GM21576 (cell line): ENCODE data around the gene IRX3.
"Not testable (repeated sequence)": the region's sequence is repeated elsewhere in the genome, so short reads cannot be mapped to it uniquely, and the experiment has no call there.

Experiments
- ATAC-seq: cut with Tn5 transposase; IDR thresholded peaks from one replicate; pipeline ENCODE4 v1.9.1; 2021; ENCODE audit warnings: mild to moderate bottlenecking, moderate library complexity; ENCODE audit not compliant: unreplicated experiment

The IRX3 gene

DNA sequence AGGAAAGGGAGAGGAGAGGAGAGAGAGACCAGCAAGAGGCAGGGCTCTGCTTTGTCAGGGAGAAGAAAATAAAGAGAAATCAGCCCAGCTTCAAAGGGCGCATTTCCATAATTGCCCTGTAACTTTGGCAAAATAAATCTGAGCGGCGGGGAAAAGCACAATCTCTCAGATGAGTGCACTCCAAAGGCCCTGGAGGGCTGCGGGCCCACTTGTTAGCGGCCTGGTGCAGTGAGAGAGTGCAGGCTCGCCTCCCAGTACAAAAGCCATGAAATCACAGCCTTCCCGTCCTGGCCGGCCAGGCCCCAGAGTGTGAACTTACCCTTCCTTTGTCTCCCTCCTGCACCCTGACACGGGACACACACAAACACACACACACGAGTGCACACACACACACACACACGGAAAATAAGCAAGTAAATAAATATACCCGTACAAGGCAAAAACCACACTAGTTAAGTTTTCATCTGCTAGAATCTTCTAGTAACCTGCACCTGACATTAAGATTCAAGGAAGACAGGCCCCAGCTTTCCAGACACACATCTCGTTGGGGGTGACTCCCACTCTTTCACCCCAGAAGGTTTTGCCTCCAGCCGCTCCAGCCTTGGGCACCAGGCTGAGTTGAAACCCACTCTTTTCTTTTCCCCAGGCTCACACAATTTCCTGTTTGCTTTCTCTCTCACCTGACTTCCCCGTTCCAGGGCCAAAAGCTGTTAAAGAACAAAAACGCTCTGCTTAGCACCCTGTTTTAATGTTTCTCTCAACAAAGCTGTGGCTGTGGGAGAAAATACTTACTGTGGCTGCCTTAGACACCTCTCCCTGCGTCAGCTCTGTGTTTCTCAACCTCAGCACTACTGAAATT lies 8.5 kb downstream of the IRX3 start:
- ATAC-seq, result no peak

DNA sequence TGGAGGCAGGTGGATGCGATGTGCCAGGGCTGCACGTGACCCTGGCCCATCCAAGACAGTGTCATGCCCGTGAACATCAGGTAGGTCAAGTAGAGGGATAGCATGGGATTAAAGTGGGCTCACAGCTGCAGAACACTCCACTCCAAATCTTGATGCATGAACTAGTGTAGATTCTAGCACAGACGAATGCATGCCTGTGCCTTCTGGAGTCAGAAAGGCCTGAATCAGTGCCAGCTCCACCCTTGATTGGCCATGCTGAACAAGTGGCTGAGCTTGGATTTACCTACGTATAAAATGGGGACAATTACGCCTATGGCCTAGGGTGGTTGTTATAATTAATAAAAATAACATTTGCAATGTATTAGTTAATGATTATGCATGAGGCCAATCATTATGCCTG lies 10.6 kb downstream of the IRX3 start:
- no peak for ATAC-seq

DNA sequence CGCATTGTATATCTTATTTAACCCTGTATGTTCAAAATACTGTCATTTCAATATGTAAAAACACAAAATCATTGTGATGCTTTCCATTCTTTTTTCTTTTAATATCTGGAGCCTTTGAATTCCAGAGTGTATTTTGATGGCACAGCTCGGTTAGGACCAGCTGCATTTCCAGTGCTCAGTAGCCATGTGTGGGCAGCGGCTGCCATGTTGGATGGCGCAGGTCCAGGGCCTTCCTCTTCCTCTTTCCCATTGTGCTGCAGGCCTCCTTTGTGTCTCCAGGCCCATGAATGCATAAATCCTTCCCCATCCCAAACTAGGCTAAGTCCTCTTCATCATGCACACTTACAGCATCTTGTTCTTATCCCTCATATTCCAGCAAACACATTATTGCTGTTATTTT lies 13.0 kb downstream of the IRX3 start:
- no peak for ATAC-seq

DNA sequence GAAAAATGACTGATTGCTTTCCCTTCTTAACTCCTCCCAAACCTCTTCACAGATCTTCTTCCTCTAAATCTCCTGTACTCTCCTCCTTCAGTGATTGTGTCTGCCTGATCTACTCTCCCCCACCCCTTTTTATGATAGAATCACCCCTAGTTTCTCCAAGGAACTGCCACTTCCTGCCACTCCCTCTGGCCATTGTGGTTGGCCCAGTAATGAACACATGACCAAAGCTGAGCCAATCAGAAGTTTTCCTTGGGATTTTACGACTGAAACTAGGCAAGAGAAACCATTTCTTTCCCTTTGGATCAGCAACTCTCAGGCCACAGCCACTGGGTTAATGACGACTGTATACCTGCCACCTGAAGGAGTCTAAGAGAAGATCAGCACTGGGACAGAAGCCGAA lies 15.9 kb downstream of the IRX3 start:
- ATAC-seq, result no peak

DNA sequence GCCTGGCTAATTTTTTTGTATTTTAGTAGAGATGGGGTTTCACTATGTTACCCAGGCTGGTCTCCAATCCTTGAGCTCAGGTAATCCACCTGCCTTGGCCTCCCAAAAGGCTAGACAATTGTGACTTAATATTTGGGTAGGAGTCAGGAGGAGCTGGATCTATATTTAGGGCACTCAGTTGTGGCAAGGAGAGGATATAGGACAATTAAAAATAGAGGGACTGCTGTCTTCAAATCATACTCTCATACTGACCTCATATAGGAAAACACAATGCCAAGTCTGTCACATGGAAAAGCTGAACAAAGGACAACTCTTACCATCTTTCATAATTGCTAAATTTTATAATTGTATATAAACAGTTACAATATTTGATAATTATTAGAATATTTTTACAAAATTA lies 17.1 kb downstream of the IRX3 start:
- no peak for ATAC-seq

DNA sequence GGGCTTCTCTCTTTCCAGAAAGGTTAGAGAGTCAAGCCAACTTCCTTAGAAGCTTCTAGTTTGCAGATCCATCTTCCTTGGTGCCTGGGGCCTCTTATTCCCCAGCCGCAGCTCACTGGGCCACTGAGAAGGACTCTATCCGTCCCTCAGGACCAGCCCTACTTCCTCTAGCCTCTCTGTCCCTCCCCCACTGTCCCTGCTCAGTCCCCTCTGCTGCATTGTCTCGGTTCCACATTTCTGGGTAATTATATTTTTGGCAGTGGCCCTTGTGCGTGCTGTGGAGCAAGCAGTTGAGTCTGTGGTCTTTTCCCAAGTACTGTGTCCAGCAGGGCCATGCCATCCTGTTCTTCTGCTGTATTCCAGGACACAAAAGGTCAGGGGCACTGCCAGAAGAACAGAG lies 17.8 kb downstream of the IRX3 start:
- no peak for ATAC-seq

DNA sequence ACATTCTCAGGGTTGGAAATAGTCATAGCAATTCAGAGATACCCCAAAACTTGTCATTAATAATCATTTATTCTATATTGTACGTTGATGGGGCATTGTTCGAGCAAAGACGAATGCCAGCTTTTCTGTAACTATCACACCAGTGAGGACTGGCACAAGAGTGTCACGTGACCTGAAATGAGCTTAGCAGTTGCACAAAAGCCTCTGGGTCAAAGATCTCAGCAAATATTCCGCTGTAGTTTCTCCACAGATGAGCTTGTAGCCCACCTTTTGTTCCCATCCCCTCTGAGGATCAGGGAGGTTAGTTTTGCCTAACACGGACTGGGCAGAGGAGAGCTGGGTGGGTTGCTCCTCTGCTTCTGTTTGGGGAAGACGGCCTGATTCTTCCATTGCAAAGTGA lies 18.2 kb downstream of the IRX3 start:
- no peak for ATAC-seq

DNA sequence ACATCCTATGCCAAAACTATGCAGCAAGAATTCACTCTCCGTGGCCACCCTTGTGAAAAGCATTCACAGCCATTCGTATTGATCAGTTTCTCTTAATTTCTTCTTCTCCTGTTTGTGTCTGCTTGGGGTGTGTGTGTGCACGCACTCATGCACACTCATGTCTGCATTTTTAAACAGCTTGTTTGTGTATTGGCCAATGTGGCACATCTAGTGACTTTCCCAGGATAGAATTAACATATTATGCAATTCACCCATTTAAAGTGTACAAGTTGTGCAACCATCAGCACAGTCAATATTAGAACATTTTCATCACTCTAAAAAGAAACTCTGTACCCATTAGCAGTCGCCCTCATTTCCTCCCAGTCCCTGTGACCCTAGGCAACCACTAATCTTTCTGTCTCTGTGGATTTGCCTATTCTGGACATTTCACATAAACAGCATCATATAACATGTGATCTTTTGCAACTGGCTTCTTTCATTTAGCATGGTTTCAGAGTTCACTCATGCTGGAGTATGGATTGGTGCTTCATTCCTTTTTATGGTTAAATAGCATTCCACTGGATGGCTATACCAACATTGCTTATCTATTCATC lies 20.1 kb downstream of the IRX3 start:
- ATAC-seq, result no peak

DNA sequence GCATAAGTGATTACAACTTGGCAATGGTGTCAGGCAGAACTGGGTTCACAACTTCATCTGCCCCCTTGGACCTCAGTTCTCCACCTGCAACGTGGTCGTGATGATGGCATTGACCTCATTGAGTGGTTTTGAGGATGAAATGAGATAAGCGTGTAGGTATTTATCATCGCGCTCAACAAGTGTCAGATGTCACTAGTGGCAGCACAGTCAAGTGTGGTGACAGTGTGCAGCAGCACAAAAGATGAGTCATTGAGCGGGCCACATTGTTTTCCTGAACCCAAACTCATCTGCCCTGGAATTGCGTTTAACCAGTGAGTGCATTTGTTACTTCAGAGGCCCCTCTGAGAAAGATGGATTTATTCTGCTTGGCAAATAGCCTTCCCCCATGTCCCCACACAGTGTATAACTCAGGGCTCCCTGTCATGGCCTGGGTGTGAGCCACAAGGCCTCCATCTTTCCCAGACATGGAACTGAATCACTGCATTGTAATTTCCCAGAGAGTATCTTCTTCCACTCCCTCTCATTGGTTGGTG lies 20.9 kb downstream of the IRX3 start:
- ATAC-seq, result no peak

DNA sequence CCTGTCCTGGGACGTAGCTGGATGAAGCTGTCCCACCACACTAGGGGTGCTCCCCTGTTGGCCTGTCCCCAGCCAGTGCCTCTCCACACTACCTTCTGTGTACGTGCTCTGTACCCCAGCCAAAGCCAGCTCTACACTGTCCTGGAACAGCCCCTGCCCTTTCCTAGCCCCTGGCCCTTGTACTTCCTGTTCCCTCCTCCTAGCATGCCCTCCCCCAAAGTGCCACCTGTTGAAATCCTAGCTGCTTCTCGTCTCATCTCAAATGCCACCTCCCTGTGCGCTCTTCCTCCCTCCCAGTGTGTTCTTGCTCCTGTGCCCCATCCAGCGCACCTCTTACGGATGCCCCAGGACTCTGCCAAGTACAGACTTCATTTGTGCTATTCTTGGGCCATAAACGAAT lies 33.5 kb downstream of the IRX3 start:
- ATAC-seq, result no peak

DNA sequence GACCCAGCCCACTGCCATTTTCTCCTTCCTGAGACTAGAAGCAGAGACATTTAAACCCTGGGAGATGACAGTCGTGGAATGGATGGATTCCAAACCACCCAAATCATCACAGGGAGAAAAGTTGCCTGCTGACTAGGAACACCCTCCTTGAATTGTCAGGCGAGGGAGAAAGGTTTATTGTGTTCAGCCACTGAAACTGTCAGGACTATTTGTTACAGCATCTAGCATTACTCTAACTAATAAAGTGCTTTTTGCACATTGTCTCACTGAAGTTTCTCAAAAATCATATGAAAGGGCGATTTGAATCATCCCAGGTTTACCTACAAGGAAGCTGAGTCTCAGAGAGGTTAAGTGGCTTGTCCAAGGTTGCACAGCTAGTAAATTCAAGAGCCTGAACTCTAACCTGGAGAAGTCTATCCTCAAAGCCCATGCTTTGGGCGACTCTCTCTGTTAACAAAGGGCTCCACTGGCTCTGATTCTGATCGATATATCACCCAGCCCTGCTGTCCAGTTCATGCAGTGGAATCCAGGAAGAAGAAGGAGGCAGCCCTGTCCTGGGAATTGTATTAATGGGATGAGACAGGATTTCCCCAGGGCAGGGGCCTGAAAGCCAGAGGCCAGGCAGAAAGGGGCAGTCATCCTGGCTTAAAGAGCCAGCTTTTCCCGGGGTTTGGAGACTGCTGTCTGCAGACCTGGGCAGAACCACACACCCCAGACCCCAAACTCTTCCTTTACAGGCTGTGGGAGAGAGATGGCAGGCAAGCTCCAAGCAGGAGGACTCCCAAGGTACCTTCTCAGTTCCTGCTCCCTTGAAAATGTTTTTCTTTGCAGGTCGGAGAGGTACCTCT lies 37.5 kb downstream of the IRX3 start:
- no peak for ATAC-seq

DNA sequence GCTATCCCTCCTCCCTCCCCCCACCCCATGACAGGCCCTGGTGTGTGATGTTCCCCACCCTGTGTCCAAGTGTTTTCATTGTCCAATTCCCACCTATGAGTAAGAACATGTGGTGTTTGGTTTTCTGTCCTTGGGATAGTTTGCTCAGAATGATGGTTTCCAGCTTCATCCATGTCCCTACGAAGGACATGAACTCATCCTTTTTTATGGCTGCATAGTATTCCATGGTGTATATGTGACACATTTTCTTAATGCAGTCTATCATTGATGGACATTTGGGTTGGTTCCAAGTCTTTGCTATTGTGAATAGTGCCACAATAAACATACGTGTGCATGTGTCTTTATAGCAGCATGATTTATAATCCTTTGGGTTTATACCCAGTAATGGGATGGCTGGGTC lies 38.9 kb downstream of the IRX3 start:
- ATAC-seq, result not testable (repeated sequence)

DNA sequence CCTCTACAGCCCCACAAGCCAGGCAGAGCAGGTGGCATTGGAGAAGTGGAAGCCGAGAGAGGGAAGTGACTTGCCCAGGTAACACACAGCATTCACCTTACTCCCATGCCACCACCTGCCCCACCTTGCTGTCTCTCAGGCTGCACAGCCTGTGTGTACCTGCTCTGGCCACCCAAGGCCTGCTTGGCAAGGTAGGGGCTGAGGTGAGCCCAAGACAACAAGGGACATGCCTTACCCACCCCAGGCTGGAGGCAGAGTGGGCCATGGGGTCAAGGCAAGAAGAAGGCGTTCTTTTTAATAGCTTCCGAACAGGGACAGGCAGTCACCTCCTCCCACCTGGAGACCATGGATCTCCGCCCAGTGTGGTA lies 40.1 kb downstream of the IRX3 start:
- ATAC-seq, result no peak

DNA sequence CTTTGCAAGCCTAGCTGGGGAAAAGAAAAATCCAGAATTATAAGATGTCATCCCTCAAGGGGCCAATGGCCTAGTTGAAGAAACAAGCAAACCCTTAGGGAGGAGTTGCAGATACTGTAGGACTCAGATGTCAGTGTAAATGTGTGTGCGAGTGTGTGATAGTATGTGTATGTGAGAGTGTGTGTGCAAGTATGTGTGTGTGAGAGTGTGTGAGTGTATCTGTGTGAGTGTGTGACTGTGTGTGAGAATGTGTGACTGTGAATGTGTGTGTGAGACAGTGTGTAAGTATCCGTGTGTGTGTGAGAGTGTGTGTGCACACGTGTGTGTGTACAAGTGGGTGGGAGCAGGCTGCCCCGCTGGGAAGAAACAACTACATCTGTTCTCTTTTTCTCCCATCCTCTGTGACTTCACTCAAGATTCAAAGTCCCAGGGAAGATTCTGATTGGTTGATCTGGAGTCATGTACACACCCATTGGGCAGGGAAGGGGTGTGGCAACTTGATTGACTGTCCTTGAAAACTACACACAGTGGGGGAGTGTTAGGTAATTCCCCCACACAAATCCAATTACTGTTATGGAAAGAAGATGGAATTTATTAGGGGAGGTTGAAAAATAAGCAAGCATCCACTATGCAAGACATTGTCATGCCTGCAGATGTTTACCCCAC lies 40.7 kb downstream of the IRX3 start:
- no peak for ATAC-seq

DNA sequence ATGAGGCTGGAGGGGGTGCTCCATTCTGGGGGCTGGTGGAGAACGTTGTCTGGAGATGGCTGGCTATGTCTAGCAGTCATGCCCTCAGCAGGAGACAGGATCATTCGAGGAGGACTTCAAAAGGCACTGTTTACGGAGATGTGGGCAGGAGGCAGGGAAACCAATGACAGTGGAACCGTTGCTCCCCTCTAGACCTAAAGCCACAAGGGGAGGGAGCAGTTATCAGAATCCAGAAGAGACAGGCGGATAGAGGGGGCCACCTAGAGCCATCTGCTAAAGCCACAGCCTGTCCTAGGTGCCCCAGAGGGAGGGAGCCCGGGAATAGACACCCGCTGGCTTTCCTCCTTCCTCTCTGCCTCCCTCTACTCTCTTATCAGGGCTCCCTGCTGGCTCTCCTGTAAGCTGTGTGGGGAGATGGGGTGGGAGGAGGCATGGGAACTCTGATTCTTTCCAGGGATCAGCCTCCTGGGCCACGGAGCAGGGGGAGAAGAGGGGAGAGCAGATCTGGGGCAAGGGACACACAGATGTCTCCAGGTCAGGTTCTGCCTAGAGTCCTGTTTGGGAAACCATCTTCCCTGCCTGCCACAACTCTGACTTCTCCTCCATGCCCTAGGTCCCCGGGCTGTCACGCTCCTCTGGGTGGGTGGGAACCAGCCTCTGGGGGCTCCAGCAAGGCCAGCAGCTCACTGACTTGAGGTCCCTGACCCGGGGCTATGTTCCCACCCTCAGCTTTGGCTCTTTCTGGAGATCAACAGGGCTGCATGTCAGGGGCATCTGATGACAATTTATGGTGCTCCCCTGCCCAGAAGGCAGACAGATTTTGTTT lies 42.3 kb downstream of the IRX3 start:
- no peak for ATAC-seq

DNA sequence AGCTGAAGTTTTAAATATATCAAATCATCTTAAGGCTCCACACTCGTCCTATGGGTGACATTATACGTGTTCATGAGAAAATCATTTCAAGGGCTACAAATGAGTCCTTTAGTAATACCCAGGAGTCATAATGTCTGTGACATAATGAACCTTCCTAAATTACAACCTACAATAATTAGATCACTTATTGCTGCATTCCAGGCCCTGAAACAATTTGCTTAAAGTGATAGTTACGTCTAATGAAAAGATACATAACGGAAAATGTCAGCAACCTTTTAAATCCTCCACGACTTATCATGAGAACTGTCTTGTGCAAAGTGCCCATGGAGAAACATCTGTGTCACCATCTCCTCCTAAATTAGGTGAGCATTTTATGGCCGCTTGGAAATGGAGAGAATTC lies 43.4 kb downstream of the IRX3 start:
- ATAC-seq, result no peak

DNA sequence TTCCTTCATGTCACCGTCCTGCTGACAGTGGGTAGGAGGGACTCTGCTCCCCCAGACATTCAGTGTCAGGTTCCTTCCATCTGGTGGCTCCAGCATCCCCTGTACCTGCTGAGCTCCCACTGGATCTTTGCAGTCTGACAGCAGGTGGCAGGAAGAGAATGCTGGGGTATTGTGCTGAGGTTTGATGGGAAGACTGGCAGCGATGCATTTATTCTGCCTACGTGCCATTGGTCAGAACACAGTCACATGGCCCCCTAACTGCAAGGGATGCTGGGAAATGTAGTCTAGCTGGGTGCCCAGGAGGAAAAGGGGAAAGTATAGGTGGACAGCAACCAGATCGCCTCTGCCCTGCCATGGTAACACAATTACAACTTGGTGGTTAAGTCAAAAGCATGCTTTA lies 44.4 kb downstream of the IRX3 start:
- ATAC-seq, result no peak

DNA sequence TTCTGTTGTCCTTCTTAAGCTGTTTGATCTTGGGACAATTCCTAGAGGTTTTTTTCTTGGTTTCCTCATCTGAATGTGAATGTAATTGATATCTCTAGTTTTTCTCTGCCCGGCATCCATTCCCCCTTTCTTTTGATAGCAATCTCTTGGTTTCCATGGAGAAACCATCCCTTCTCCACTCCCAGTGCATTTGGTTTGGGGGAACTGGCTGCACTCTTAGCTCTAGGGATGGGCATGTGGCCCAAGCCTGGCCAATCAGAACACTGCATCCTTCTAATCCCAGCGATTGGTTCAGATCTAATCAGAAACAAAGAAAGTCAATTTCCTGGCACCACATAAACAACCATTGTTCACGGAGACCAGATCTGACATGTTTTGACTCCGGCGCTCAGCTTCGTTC lies 45.1 kb downstream of the IRX3 start:
- ATAC-seq, result no peak

DNA sequence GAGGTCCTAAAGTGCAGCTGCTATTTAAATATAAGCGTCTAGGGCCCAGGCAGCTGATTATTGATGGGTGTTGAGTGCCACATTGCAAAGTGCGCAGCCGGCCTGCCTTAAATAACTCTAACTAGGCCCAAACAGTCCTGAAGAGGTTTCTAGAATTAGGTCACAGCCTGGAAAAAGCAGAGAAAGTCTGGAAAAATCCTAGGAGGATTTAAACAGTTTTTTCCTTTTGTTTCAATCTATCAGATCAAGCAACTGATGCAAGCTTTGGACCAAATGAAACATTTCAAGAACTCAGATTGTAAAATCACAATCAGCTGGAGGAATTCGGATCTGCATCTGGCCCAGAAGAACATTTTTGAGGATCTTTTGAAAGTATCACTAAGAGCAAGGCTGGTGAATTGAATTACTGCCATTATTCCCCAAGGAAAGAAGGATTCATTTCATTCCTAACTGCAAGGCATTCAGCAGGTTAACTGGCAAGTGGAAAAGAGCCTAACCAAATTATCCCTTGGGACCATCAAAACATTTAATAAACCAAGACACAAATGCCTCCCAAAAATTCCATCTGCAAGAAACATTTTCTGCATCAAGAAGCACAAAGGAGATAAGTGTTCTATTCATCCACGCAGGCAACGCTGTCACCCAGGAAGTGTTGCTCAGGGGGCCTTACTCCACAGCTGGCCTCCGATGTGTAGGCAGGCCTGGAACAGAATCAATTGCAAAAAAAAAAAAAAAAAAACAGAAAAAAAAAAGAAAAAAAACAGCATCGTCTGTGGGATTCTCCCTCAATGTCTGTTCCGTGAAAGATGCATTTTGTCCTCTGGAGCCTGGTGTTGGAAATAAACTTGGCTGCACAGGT lies 46.1 kb downstream of the IRX3 start:
- ATAC-seq, result no peak
